ENCODE data around the gene PFKFB4. TPM values are rescaled to one million over a fixed set of nuclear protein-coding genes. Genes with fewer than 3 reads are reported as not detected.
"Not testable (repeated sequence)": the region's sequence is repeated elsewhere in the genome, so short reads cannot be mapped to it uniquely, and the experiment has no call there.

The PFKFB4 gene
- total RNA-seq, 2 experiments from 2014 or later: 0.98 to 2.5 TPM

- no peaks in the 10 kb centered on the region for H3K9me3 ChIP-seq (ENCODE audit: control insufficient read depth in 1 of 2, insufficient read depth in 1 of 2, low read length in 2 of 2)
- peaks cover 3% of the 10 kb centered on the region for H3K36me3 ChIP-seq (ENCODE audit: insufficient read depth, low read length)
- Mint-ChIP-seq H3K9me3 (no peaks in the 10 kb centered on the region), H3K4me3 (no peak overlapping the region), H3K27me3 (no peaks in the 10 kb centered on the region), H3K27ac (no peak overlapping the region), H3K4me1 (ENCODE audit: low read depth) (no peaks in the 10 kb centered on the region), H3K36me3 (ENCODE audit: low read depth) (peaks cover 23% of the 10 kb centered on the region)
- H3K27ac ChIP-seq (ENCODE audit: low read depth in 1 of 2, low read length in 2 of 2): no peak overlapping the region
- no peak overlapping the region for H3K4me3 ChIP-seq (ENCODE audit: low read length)
- intact Hi-C loops (cut with DNase I, micrococcal nuclease): no loop called here
- POLR2A ChIA-PET: no interaction called here
- CTCF ChIA-PET: interaction anchor here (1.7 kb wide), 1 partner anchor 56 kb away, joined by 6 read pairs; no protein-coding TSS in a partner anchor
- no peak for TF ChIP-seq CTCF (IDR thresholded peaks at IDR 0.05)
- DNase-seq (no peak), ATAC-seq (ENCODE audit: poor library complexity) (no peak)
- no peaks in the 10 kb centered on the region for H3K4me1 ChIP-seq (ENCODE audit: insufficient read depth, low read length)
- H3K27me3 ChIP-seq (ENCODE audit: control insufficient read depth in 1 of 2, insufficient read depth in 2 of 2, low read length in 2 of 2): no peaks in the 10 kb centered on the region
Measured at GRCh38 chr3:48492461-48493202, 64.0 kb downstream of the PFKFB4 start.

- Histone ChIP-seq H3K9me3 (ENCODE audit: control insufficient read depth in 1 of 2, insufficient read depth in 1 of 2, low read length in 2 of 2) (no peaks in the 10 kb centered on the region), H3K27ac (ENCODE audit: low read depth in 1 of 2, low read length in 2 of 2) (no peak overlapping the region), H3K27me3 (ENCODE audit: control insufficient read depth in 1 of 2, insufficient read depth in 2 of 2, low read length in 2 of 2) (no peaks in the 10 kb centered on the region), H3K4me3 (ENCODE audit: low read length) (no peak overlapping the region), H3K36me3 (ENCODE audit: insufficient read depth, low read length) (no peaks in the 10 kb centered on the region), H3K4me1 (ENCODE audit: insufficient read depth, low read length) (no peaks in the 10 kb centered on the region)
- no peaks in the 10 kb centered on the region for H3K4me1 Mint-ChIP-seq (ENCODE audit: low read depth)
- ATAC-seq (ENCODE audit: poor library complexity) (no peak), DNase-seq (no peak)
- intact Hi-C loops (cut with DNase I, micrococcal nuclease): no loop called here
- H3K9me3 Mint-ChIP-seq: no peaks in the 10 kb centered on the region
- POLR2A ChIA-PET: no interaction called here
- CTCF ChIA-PET: no interaction called here
- no peak overlapping the region for H3K4me3 Mint-ChIP-seq
- H3K27ac Mint-ChIP-seq: no peak overlapping the region
- H3K36me3 Mint-ChIP-seq (ENCODE audit: low read depth): no peaks in the 10 kb centered on the region
- no peak for TF ChIP-seq CTCF (IDR thresholded peaks at IDR 0.05)
- H3K27me3 Mint-ChIP-seq: no peaks in the 10 kb centered on the region
Measured at GRCh38 chr3:48486952-48487351, 69.7 kb downstream of the PFKFB4 start.

GRCh38 chr3:48482822-48483221 lies 73.8 kb downstream of the PFKFB4 start:
- POLR2A ChIA-PET: interaction anchor here (1.2 kb wide), 2 partner anchors 10 to 43 kb away, joined by 5 read pairs; partner anchors contain the start of genes CCDC51 and TMA7
- CTCF ChIA-PET: interaction anchor here (0.9 kb wide), 1 partner anchor 10 kb away, joined by 3 read pairs; no protein-coding TSS in a partner anchor
- not testable (repeated sequence) for H3K4me3 Mint-ChIP-seq

GRCh38 chr3:48480891-48481290 lies 75.7 kb downstream of the PFKFB4 start:
- H3K4me3 Mint-ChIP-seq; H3K9me3 Mint-ChIP-seq; H3K9me3 ChIP-seq (ENCODE audit: control insufficient read depth in 1 of 2, insufficient read depth in 1 of 2, low read length in 2 of 2); H3K27me3 Mint-ChIP-seq; H3K4me3 ChIP-seq (ENCODE audit: low read length); H3K36me3 Mint-ChIP-seq (ENCODE audit: low read depth); H3K27me3 ChIP-seq (ENCODE audit: control insufficient read depth in 1 of 2, insufficient read depth in 2 of 2, low read length in 2 of 2); intact Hi-C loops (cut with DNase I, micrococcal nuclease); H3K27ac Mint-ChIP-seq; H3K27ac ChIP-seq (ENCODE audit: low read depth in 1 of 2, low read length in 2 of 2); DNase-seq; H3K36me3 ChIP-seq (ENCODE audit: insufficient read depth, low read length); ATAC-seq (ENCODE audit: poor library complexity): not testable (repeated sequence)
- ChIA-PET POLR2A (interaction anchor here (0.7 kb wide), 1 partner anchor 8 kb away, joined by 3 read pairs; no protein-coding TSS in a partner anchor), CTCF (interaction anchor here (1.3 kb wide), 1 partner anchor 45 kb away, joined by 4 read pairs; no protein-coding TSS in a partner anchor)
- peaks cover 45% of the 10 kb centered on the region for H3K4me1 ChIP-seq (ENCODE audit: insufficient read depth, low read length)
- H3K4me1 Mint-ChIP-seq (ENCODE audit: low read depth): peaks cover 30% of the 10 kb centered on the region

More at GRCh38 chr3:48482822-48483221, 73.8 kb downstream of the PFKFB4 start:
- DNase-seq; H3K27me3 ChIP-seq (ENCODE audit: control insufficient read depth in 1 of 2, insufficient read depth in 2 of 2, low read length in 2 of 2); H3K27ac Mint-ChIP-seq; ATAC-seq (ENCODE audit: poor library complexity); H3K36me3 Mint-ChIP-seq (ENCODE audit: low read depth); H3K27me3 Mint-ChIP-seq; H3K9me3 Mint-ChIP-seq; H3K27ac ChIP-seq (ENCODE audit: low read depth in 1 of 2, low read length in 2 of 2); intact Hi-C loops (cut with DNase I, micrococcal nuclease); H3K4me3 ChIP-seq (ENCODE audit: low read length); H3K36me3 ChIP-seq (ENCODE audit: insufficient read depth, low read length); H3K9me3 ChIP-seq (ENCODE audit: control insufficient read depth in 1 of 2, insufficient read depth in 1 of 2, low read length in 2 of 2): not testable (repeated sequence)
- peaks cover 24% of the 10 kb centered on the region for H3K4me1 Mint-ChIP-seq (ENCODE audit: low read depth)
- H3K4me1 ChIP-seq (ENCODE audit: insufficient read depth, low read length): peaks cover 28% of the 10 kb centered on the region
